GM23338 (cell line): Measurements from ENCODE around the gene ARL15. TPM values are rescaled to one million over a fixed set of nuclear protein-coding genes. Genes with fewer than 3 reads are reported as not detected.

Source experiments
- ATAC-seq: fragments of 200-7000 bp; cut with Tn5 transposase; 3 replicates; pipeline ENCODE4 v1.9.1; 2020
- DNase-seq: peaks from one replicate; pipeline ENCODE4 v3.0.0-alpha.2; 2015; ENCODE audit warnings: low spot score
- H2AFZ ChIP-seq: fragments of 200-600 bp; sonication (generic); 2 replicates; pipeline ENCODE4 v1.8.0; 2016; ENCODE audit warnings: antibody characterized with exemption, mild to moderate bottlenecking, moderate library complexity
- H3F3A ChIP-seq: fragments of 200-600 bp; sonication (generic); replicated peaks from 2 replicates; pipeline ENCODE4 v1.8.0; 2017; ENCODE audit warnings: antibody characterized with exemption, mixed run types, low read depth
- H3K27ac ChIP-seq: fragments of 200-600 bp; sonication (generic); 2 replicates; pipeline ENCODE4 v1.6.1; 2016; ENCODE audit warnings: low read depth
- H3K27me3 ChIP-seq: fragments of 200-600 bp; sonication (generic); 2 replicates; pipeline ENCODE4 v1.8.0; 2016; ENCODE audit warnings: mild to moderate bottlenecking, mixed run types, moderate library complexity; ENCODE audit not compliant: insufficient read depth
- H3K36me3 ChIP-seq: fragments of 200-600 bp; sonication (generic); 2 replicates; pipeline ENCODE4 v1.8.0; 2016; ENCODE audit warnings: mild to moderate bottlenecking; ENCODE audit not compliant: insufficient read depth
- H3K4me1 ChIP-seq: fragments of 200-600 bp; sonication (generic); 2 replicates; pipeline ENCODE4 v1.8.0; 2016; ENCODE audit warnings: mild to moderate bottlenecking, moderate library complexity; ENCODE audit not compliant: insufficient read depth
- H3K4me2 ChIP-seq: fragments of 200-600 bp; sonication (generic); 2 replicates; pipeline ENCODE4 v1.7.1; 2017; ENCODE audit warnings: mixed run types
- H3K4me3 ChIP-seq: fragments of 200-600 bp; sonication (generic); 2 replicates; pipeline ENCODE4 v1.6.1; 2016; ENCODE audit warnings: mixed run types
- H3K79me2 ChIP-seq: fragments of 200-600 bp; sonication (generic); replicated peaks from 2 replicates; pipeline ENCODE4 v1.8.0; 2017; ENCODE audit warnings: mild to moderate bottlenecking; ENCODE audit not compliant: insufficient read depth
- H3K9me2 ChIP-seq: fragments of 200-600 bp; sonication (generic); 2 replicates; pipeline ENCODE4 v1.8.0; 2017; ENCODE audit not compliant: insufficient read depth
- H4K20me1 ChIP-seq: fragments of 200-600 bp; sonication (generic); replicated peaks from 2 replicates; pipeline ENCODE4 v1.8.0; 2017; ENCODE audit warnings: mild to moderate bottlenecking; ENCODE audit not compliant: insufficient read depth
- H3K27ac Mint-ChIP-seq: 2 replicates; pipeline ENCODE4 v1.8.0; 2020; ENCODE audit warnings: inconsistent platforms, mild to moderate bottlenecking, moderate library complexity, mixed read lengths
- H3K27me3 Mint-ChIP-seq: 3 replicates; pipeline ENCODE4 v1.8.0; 2022; ENCODE audit warnings: low read depth, mild to moderate bottlenecking, moderate library complexity, mixed read lengths, inconsistent platforms; ENCODE audit not compliant: insufficient read depth, poor library complexity
- H3K36me3 Mint-ChIP-seq: 3 replicates; pipeline ENCODE4 v1.8.0; 2021; ENCODE audit warnings: low read depth, mild to moderate bottlenecking, inconsistent platforms, moderate library complexity, mixed read lengths
- H3K4me1 Mint-ChIP-seq: 3 replicates; pipeline ENCODE4 v1.8.0; 2020; ENCODE audit warnings: mild to moderate bottlenecking, inconsistent platforms, mixed read lengths
- H3K4me3 Mint-ChIP-seq: 3 replicates; pipeline ENCODE4 v1.8.0; 2021; ENCODE audit warnings: moderate library complexity, mild to moderate bottlenecking, inconsistent platforms, mixed read lengths
- H3K9me3 Mint-ChIP-seq: 3 replicates; pipeline ENCODE4 v1.8.0; 2020; ENCODE audit warnings: moderate library complexity, mild to moderate bottlenecking, inconsistent platforms, mixed read lengths
- CTCF ChIP-seq, 2 experiments: fragments of 200-600 bp in 1 of 2; sonication (generic) in 1 of 2; conservative IDR thresholded peaks; 2 replicates each; pipeline versions ENCODE4 v1.5.1 to v1.6.1; 2016 to 2017; ENCODE audit warnings: antibody characterized with exemption in 2 of 2, low read depth in 2 of 2, mild to moderate bottlenecking in 2 of 2, moderate library complexity in 1 of 2
- EZH2 ChIP-seq: fragments of 200-600 bp; sonication (generic); IDR thresholded peaks from one replicate; pipeline ENCODE4 v1.8.0; 2017; ENCODE audit warnings: antibody characterized with exemption, mild to moderate bottlenecking, low read depth; ENCODE audit not compliant: unreplicated experiment
- EZH2phosphoT487 ChIP-seq: fragments of 200-600 bp; sonication (generic); IDR thresholded peaks from one replicate; pipeline ENCODE4 v1.8.1; 2018; ENCODE audit warnings: antibody characterized with exemption; ENCODE audit not compliant: unreplicated experiment
- JUNB ChIP-seq: IDR thresholded peaks from one replicate; pipeline ENCODE4 v1.6.1; 2016; ENCODE audit warnings: antibody characterized with exemption; ENCODE audit not compliant: unreplicated experiment
- REST ChIP-seq: IDR thresholded peaks from one replicate; pipeline ENCODE4 v1.6.1; 2018; ENCODE audit warnings: antibody characterized with exemption; ENCODE audit not compliant: unreplicated experiment
- STAT1 ChIP-seq: IDR thresholded peaks from one replicate; pipeline ENCODE4 v1.6.1; 2016; ENCODE audit warnings: antibody characterized with exemption; ENCODE audit not compliant: unreplicated experiment
- ZNF331 ChIP-seq: fragments of 250-450 bp; sonication (Bioruptor Pico); IDR thresholded peaks from 2 replicates; pipeline ENCODE4 v1.5.0; 2020; ENCODE audit warnings: low read depth, mild to moderate bottlenecking, moderate library complexity
- ZNF462 ChIP-seq: fragments of 250-450 bp; sonication (Bioruptor Pico); IDR thresholded peaks from 2 replicates; pipeline ENCODE4 v1.5.0; 2020; ENCODE audit warnings: mild to moderate bottlenecking, moderate library complexity
- polyA plus RNA-seq: library from polyadenylated mRNA; unstranded; fragments of >200 nt; fragmentation: Nextera tagmentation; extraction: Ambion mirVana; gene quantifications from 2 replicates; pipeline ENCODE4 v1.2.1, GENCODE V29; 2016
- total RNA-seq: library from RNA; depleted of rRNA; stranded (reverse); fragments of >200 nt; shearing (Covaris generic); gene quantifications from 2 replicates; pipeline ENCODE4 v1.2.3, GENCODE V29; 2014

Gene ARL15
- total and polyA plus RNA-seq, 2 experiments from 2014 or later = 13.0 to 54.0 TPM

- no peak for TF ChIP-seq REST
- no peak for TF ChIP-seq JUNB
- TF ChIP-seq CTCF (conservative IDR thresholded peaks at IDR 0.05; ENCODE audit: low read depth in 2 of 2) = no peak
- TF ChIP-seq STAT1 = no peak
- no peak for TF ChIP-seq ZNF331 (CRISPR knock-in tag)
- TF ChIP-seq EZH2 = no peak
Observed at GRCh38 chr5:54030981-54031380, 279.4 kb downstream of the ARL15 start (continued).

- H3K4me1 Mint-ChIP-seq = peaks cover 37% of the 10 kb centered on the region
- Histone ChIP-seq H4K20me1 (no peaks in the 10 kb centered on the region), H3K79me2 (no peaks in the 10 kb centered on the region), H3K27me3 (no peaks in the 10 kb centered on the region), H3K4me1 (peaks cover 26% of the 10 kb centered on the region), H3K4me2 (no peak overlapping the region), H3K4me3 (no peak overlapping the region), H3F3A (no peaks in the 10 kb centered on the region), H3K36me3 (no peaks in the 10 kb centered on the region), H3K9me2 (peaks cover 3% of the 10 kb centered on the region; the same call in 1 of the 2 replicates), H2AFZ (no peak overlapping the region), H3K27ac (no peak overlapping the region)
- peaks cover 3% of the 10 kb centered on the region; the same call in 2 of the 3 replicates for H3K9me3 Mint-ChIP-seq
- peaks cover 5% of the 10 kb centered on the region; the same call in 2 of the 3 replicates for H3K36me3 Mint-ChIP-seq
- H3K27me3 Mint-ChIP-seq = peaks cover 5% of the 10 kb centered on the region
- ATAC-seq (no peak), DNase-seq (no peak)
- no peak overlapping the region for H3K4me3 Mint-ChIP-seq
- no peak overlapping the region for H3K27ac Mint-ChIP-seq
- TF ChIP-seq JUNB = no peak
- no peak for TF ChIP-seq ZNF462 (CRISPR knock-in tag)
- no peak for TF ChIP-seq EZH2phosphoT487
- TF ChIP-seq CTCF (conservative IDR thresholded peaks at IDR 0.05; ENCODE audit: low read depth in 2 of 2) = no peak
Observed at GRCh38 chr5:54024466-54024865, 285.9 kb downstream of the ARL15 start.
